ENCODE data around the gene ZNF599.

Gene ZNF599

DNA sequence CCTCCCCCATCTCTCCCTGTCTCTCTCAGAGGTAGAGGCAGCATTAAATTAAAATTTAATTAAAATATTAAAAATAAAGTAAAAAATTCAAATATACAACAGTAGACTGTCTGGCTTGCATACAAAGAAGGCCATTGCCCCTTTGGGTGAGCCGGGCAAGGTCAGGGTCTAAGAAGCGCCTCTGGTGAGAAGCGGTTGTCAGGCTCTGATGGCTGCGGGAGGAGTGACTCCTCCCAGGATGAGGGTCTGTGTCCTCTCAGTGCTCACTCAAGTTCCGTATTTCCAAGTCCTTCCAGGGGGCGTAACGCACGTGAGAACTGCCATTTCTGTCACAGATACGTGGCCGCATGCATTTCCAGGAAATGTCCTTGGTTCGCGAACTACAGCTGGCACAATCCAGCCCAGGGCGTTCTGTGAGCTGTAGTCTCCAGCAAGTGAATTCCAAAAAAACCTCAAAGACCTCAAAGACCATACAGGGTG is 39.7 kb downstream of the ZNF599 start:
- Histone ChIP-seq H3K4me1 (ENCODE audit: insufficient read depth, poor library complexity, severe bottlenecking) (no peaks in the 10 kb centered on the region), H3K4me3 (ENCODE audit: severe bottlenecking) (peak overlapping the region; percentile 71), H3K27me3 (ENCODE audit: insufficient read depth, poor library complexity, severe bottlenecking) (no peaks in the 10 kb centered on the region), H3K36me3 (ENCODE audit: low read depth) (peaks cover 24% of the 10 kb centered on the region), H3K27ac (ENCODE audit: poor library complexity, severe bottlenecking) (peak overlapping the region; percentile 54), H3K9me3 (ENCODE audit: severe bottlenecking) (no peaks in the 10 kb centered on the region)
- DNase-seq (ENCODE audit: low spot score), result no peak
- TF ChIP-seq, protein P1, sequence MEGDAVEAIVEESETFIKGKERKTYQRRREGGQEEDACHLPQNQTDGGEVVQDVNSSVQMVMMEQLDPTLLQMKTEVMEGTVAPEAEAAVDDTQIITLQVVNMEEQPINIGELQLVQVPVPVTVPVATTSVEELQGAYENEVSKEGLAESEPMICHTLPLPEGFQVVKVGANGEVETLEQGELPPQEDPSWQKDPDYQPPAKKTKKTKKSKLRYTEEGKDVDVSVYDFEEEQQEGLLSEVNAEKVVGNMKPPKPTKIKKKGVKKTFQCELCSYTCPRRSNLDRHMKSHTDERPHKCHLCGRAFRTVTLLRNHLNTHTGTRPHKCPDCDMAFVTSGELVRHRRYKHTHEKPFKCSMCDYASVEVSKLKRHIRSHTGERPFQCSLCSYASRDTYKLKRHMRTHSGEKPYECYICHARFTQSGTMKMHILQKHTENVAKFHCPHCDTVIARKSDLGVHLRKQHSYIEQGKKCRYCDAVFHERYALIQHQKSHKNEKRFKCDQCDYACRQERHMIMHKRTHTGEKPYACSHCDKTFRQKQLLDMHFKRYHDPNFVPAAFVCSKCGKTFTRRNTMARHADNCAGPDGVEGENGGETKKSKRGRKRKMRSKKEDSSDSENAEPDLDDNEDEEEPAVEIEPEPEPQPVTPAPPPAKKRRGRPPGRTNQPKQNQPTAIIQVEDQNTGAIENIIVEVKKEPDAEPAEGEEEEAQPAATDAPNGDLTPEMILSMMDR (IDR thresholded peaks at IDR 0.05; ENCODE audit: poor library complexity, severe bottlenecking), result no peak
- ATAC-seq (ENCODE audit: low read depth), result no peak; the same call in 1 of the 3 replicates

DNA sequence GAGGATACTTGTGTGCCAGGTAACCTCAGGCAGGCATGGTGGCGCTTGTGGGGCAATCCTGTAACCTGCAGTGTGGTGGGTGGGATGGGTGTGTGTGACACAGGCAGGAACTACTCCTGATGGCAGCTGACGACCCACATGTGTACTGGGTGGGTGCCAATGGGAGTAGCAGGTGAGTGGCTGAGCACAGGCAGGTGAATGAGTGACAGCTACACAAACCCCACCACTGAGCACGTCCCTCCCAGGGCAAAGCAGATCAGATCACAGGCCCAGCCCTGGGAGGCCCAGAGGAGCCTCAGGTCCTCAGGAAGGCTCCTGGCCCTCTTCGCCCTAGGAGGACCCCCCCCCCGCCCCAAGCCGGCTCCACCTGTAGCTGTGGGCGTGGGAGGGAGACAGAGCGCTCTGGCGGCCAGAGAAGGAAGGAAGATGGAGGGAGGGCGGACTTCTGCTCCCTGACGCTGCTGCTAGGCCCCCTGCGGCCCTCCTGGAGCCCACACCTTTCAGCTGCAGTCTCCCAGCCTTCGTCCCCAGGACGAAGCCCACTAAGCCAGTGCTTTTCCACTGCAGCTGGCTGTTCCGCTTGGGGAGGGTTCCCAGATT is 40.3 kb downstream of the ZNF599 start:
- Histone ChIP-seq H3K27me3 (ENCODE audit: insufficient read depth, poor library complexity, severe bottlenecking) (no peaks in the 10 kb centered on the region), H3K36me3 (ENCODE audit: low read depth) (peaks cover 20% of the 10 kb centered on the region; the same call in 1 of the 2 replicates), H3K4me3 (ENCODE audit: severe bottlenecking) (peak overlapping the region; percentile 71), H3K9me3 (ENCODE audit: severe bottlenecking) (no peaks in the 10 kb centered on the region), H3K4me1 (ENCODE audit: insufficient read depth, poor library complexity, severe bottlenecking) (no peaks in the 10 kb centered on the region), H3K27ac (ENCODE audit: poor library complexity, severe bottlenecking) (no peak overlapping the region)
- DNase-seq (ENCODE audit: low spot score) (no peak), ATAC-seq (ENCODE audit: low read depth) (no peak)
- TF ChIP-seq, protein P1 (IDR thresholded peaks at IDR 0.05; ENCODE audit: poor library complexity, severe bottlenecking), result no peak

DNA sequence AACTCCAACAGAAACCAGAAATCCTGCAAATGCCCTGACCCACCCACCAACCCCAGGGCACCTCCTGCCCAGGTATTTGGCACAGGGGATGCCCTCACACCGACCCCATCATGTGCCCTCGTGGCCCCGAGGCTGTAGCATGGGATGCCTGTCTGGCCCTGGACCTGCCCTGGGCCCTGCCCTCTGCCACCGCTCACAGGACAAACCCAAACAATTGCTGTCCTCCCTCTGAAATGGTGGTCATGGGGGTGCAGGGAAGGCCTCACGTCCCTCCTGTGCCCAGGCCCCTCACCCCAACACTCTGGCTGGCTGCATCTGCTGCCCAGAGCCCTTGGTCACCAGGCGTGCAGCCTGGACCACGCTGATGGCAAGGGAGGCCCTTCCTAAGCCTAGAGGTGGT is 41.1 kb downstream of the ZNF599 start:
- DNase-seq (ENCODE audit: low spot score), result no peak
- Histone ChIP-seq H3K4me3 (ENCODE audit: severe bottlenecking) (no peak overlapping the region), H3K36me3 (ENCODE audit: low read depth) (peaks cover 13% of the 10 kb centered on the region; the same call in 1 of the 2 replicates), H3K4me1 (ENCODE audit: insufficient read depth, poor library complexity, severe bottlenecking) (no peaks in the 10 kb centered on the region), H3K27me3 (ENCODE audit: insufficient read depth, poor library complexity, severe bottlenecking) (no peaks in the 10 kb centered on the region), H3K9me3 (ENCODE audit: severe bottlenecking) (no peaks in the 10 kb centered on the region), H3K27ac (ENCODE audit: poor library complexity, severe bottlenecking) (no peak overlapping the region)
- ATAC-seq (ENCODE audit: low read depth), result no peak
- TF ChIP-seq, protein P1 (IDR thresholded peaks at IDR 0.05; ENCODE audit: poor library complexity, severe bottlenecking), result no peak

DNA sequence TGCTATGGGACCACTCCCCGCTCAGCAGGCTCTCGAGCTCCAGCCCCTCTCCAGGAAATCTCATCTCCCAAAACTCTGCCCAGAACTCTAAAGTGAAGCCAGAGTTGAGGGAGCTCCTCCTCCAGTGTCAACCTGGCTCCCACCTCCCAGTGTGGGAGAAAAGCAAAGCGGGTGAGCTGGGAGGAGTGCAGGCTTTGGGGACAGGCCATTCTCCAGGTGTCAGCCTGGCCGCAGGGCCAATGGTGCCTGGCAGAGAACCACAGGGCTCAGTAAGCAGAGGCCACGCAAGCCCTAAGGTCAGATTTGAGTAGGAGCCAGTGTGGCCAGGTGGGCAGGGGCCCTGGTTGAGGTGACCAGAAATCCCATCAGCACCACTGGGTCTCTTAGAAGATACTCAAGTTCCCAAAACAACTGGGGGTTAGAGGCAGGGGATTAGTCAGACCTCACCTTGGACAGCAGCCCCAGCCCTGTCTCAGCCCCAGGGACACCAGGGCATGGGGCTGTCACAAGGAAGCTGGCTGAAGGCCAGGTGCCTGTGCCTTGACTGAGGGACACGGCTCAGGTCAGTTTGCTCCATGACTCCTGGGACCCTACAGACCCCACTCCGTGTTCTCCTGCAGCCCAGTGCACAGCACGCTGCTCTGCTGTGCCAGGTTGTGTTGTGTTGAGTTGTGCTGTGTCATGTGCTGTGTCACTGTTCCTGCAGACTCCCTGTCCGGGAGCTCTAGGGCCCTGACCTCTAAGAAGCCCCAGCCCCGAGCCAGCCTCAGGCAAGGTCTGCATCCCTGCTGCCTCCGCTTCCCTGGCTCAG is 41.8 kb downstream of the ZNF599 start:
- ATAC-seq (ENCODE audit: low read depth), result no peak
- no peaks in the 10 kb centered on the region for H3K4me1 ChIP-seq (ENCODE audit: insufficient read depth, poor library complexity, severe bottlenecking)
- no peak overlapping the region for H3K4me3 ChIP-seq (ENCODE audit: severe bottlenecking)
- peaks cover 5% of the 10 kb centered on the region; the same call in 1 of the 2 replicates for H3K36me3 ChIP-seq (ENCODE audit: low read depth)
- H3K27me3 ChIP-seq (ENCODE audit: insufficient read depth, poor library complexity, severe bottlenecking), result no peaks in the 10 kb centered on the region
- no peak for DNase-seq (ENCODE audit: low spot score)
- no peak overlapping the region for H3K27ac ChIP-seq (ENCODE audit: poor library complexity, severe bottlenecking)
- H3K9me3 ChIP-seq (ENCODE audit: severe bottlenecking), result no peaks in the 10 kb centered on the region
- TF ChIP-seq, protein P1 (IDR thresholded peaks at IDR 0.05; ENCODE audit: poor library complexity, severe bottlenecking), result no peak

Measured in RWPE2 (cell line).